Stomach (tissue), 4 donors: Measurements from ENCODE around the gene DDX6.
"Not testable (repeated sequence)": the region's sequence is repeated elsewhere in the genome, so short reads cannot be mapped to it uniquely, and the experiment has no call there.

Experiments
- EP300 ChIP-seq: sonication (generic); formaldehyde crosslinking; IDR thresholded peaks from one replicate; pipeline ENCODE4 v1.6.1; 2017; ENCODE audit warnings: antibody characterized with exemption
- POLR2A ChIP-seq, 4 donors: fragments of 450-650 bp; IDR thresholded peaks; one replicate each; pipeline ENCODE4 v1.6.1; 2016; ENCODE audit warnings: antibody characterized with exemption in 4 of 4, control low read depth in 2 of 4, mild to moderate bottlenecking in 1 of 4, moderate library complexity in 1 of 4
- TF ChIP-seq, protein P1 (sequence below), 7 experiments: fragments of 450-650 bp in 4 of 7; fragments of 200-600 bp in 3 of 7; sonication (generic) in 3 of 7; IDR thresholded peaks; one replicate each; pipeline ENCODE4 v1.5.1; 2016 to 2019; ENCODE audit warnings: antibody characterized with exemption in 7 of 7, control low read depth in 2 of 7, mild to moderate bottlenecking in 1 of 7

DNA sequence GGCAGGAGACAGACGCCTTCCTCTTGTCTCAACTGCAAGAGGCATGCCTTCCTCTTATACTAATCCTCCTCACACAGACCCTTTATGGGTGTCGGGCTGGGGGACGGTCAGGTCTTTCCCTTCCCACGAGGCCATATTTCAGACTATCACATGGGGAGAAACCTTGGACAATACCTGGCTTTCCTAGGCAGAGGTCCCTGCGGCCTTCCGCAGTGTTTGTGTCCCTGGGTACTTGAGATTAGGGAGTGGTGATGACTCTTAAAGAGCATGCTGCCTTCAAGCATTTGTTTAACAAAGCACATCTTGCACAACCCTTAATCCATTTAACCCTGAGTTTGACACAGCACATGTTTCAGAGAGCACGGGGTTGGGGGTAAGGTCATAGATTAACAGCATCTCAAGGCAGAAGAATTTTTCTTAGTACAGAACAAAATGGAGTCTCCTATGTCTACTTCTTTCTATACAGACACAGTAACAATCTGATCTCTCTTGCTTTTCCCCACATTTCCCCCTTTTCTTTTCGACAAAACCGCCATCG is 69.4 kb downstream of the DDX6 start:
- not testable (repeated sequence) for TF ChIP-seq EP300; POLR2A (IDR thresholded peaks at IDR 0.05)
- TF ChIP-seq, protein P1, sequence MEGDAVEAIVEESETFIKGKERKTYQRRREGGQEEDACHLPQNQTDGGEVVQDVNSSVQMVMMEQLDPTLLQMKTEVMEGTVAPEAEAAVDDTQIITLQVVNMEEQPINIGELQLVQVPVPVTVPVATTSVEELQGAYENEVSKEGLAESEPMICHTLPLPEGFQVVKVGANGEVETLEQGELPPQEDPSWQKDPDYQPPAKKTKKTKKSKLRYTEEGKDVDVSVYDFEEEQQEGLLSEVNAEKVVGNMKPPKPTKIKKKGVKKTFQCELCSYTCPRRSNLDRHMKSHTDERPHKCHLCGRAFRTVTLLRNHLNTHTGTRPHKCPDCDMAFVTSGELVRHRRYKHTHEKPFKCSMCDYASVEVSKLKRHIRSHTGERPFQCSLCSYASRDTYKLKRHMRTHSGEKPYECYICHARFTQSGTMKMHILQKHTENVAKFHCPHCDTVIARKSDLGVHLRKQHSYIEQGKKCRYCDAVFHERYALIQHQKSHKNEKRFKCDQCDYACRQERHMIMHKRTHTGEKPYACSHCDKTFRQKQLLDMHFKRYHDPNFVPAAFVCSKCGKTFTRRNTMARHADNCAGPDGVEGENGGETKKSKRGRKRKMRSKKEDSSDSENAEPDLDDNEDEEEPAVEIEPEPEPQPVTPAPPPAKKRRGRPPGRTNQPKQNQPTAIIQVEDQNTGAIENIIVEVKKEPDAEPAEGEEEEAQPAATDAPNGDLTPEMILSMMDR (IDR thresholded peaks at IDR 0.05): not testable (repeated sequence)
